ENCODE data around the gene DNAI7.

Gene DNAI7

DNA sequence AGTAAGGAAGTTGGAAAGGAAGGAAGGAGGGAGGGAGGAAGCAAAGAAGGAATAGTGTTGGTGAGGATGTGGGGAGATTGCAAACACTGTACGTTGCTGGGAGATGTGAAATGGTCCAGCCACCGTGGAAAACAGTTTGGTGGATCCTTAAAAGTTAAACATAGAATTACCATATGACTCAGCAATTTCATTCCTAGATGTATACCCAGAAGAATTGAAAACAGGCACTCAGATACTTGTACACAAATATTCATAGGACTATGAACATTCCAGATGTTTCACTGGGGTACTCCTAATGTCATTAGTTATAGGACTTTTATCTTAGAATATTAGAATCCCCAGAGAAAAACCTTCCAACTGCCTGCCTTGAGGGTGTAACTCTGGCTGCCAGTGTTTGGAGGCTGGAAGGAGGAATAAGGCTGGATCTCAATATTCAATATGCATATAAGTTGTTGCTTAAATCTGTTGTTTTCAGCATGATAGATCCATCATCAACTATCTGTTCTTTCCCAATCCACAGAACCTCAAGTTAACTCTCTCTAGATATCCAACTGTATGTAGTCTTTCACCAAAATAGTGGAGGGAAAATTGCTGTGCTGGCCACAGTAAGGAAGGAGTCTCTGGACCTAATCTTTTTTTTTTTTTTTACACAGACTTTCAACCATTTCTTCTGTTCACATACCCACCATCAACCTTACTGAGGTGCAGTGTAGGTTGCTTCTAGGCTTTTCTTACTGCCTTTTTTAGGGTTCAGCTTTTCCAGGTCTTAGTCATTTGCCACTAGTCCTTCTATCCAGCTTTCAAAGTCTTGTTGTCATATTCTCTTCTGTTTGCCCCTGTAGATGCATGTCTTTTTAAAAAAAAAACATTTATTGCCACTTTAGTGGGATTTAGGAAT, 94.5 kb downstream of the DNAI7 start:
- DNase-seq (ENCODE audit: low read depth in 2 of 2): no peak

DNA sequence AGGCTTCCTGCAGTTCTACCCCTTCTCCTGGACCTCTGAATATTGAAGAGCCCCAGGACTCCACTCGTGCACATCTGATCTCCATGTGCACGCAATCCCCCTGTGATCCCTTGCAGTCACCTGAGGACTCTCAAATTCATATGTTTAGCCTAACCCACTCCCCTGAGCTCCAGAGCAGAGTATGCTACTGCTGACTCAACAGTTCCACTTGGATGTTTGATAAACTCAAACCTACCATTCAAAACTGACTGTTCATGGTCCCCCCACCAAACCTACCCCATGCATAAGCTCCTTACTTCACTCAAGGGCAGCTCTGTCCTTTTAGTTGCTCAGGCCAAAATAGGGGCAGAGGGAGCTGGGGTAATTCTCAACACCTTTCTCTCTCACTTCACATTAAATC, 96.0 kb downstream of the DNAI7 start:
- DNase-seq (ENCODE audit: low read depth in 2 of 2): no peak

DNA sequence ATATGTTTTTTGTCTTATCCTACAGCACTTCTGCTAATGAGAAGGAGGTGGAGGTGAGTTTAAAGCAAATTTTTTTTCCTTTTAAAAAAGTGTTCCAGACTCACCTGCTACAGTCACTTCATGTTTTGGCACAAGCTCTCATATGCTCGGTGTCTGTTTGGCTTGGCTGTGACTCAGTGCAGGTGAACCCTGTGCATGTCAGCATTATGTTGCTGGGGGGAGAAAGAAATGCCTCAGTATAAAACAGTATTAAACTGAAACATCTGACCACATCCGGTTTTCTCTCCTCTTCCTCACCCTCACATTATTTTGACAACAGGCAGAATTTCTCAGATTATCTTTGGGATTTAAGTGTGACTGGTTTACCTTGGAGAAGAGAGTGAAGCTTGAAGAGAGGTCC, 105.2 kb downstream of the DNAI7 start:
- DNase-seq (ENCODE audit: low read depth in 2 of 2): no peak

DNA sequence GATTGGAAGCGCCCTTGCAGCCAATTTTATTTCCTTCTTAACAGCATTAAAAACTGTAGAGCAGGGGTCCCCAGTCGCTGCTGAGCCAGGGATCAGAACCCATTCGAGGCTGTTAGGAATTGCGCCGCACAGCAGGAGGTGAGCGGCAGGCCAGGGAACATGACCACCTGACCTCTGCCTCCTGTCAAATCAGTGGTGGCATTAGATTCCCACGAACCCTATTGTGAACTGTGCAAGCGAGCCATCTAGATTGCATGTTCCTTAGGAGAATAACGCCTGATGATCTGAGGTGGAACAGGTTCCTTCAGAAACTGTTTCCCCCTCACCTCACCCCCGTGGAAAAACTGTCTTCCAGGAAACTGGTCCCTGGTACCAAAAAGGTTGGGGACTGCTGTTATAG, 107.4 kb downstream of the DNAI7 start:
- DNase-seq (ENCODE audit: low read depth in 2 of 2): no peak

DNA sequence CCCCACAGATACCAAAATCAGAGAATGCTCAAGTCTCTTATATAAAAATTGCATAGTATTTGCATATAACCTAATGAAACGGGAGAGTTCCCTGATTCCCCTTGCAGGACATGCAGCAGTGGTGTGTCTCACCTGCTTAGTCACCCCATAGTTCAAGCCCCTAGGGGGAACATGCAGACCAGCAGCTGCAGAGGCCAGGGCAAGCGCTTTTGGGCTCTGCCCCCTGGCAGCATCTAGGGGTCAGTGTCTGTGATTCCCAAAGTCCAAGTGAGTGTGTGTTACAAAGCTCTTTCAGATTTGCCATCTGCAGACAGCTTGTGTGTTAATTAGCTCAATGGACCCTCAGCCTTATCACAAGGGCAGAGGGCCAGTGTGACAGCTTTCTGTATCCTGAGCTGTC, 110.1 kb downstream of the DNAI7 start:
- no peak for DNase-seq (ENCODE audit: low read depth in 2 of 2)

DNA sequence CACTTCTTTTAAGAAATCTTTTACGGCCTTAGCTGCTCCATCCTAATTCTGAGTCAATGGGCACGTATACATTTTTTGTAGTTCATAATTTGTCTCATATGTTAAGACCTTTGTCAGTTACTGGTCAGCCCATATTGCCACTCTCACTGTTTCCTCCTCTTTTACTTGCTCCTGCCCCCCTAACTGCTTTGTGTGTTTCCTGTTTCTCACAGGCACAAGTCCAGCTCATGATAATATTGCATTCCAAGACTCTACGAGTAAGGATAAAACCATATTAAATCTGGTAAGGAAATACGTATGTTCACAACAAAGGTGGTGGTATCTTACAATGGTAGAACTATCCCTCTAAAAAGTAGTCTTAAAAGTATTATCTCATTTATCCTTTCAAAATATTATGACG, 111.7 kb downstream of the DNAI7 start:
- no peak for DNase-seq (ENCODE audit: low read depth in 2 of 2)

DNA sequence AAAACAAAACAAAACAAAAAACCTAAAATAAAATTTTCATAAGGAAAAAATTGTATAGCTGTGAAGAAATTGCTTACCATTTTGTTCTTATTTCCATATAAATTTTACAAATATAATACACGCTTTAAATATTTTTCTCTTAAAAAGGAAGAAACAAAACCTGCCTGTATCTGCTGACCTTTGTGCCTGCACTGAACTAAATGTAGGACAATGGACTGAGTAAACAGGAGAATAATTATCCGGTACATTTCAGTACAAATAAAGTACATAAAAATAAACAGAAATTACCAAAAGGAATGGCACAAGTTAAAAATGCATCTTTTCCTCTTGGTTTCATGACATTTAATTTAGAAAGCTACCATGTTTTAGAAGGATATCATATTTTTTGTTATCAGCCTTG, 112.3 kb downstream of the DNAI7 start:
- no peak for DNase-seq (ENCODE audit: low read depth in 2 of 2)

DNA sequence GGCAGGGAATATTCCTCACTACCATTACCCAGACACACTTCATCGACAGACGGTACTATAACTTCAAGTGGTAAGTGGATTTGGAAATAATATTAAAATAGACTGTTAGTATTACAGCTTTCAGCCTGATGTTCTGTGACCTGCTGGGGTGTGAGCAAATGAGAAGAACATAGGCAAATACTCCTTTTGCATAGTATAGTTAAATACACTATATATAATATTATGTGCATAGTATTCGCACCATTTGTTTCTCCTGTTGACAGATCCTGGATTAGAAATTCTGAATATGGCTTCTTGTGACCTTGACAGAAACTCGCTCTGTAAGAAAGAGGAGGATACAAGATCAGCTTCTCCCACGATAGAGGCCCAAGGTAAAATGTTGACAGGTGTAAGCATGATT, 115.6 kb downstream of the DNAI7 start:
- no peak for DNase-seq (ENCODE audit: low read depth in 2 of 2)

DNA sequence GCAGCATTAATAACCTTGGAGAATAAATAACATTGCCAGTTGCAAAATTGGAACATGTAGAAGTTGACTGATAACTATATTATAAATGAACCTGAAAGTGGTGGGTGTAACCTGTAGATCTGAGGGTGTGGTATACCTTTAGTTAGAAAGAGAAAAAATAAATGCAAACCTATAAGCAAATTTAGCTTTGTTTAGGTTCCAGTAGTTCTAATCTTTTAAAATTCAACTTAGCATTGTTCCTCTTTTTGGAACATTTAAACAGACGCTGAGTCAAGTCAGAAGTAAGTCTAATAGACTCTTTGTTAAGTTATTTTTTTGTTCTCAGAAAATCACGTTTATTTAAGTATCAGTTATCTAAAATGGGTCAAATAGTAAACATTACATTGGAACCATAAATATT, 120.0 kb downstream of the DNAI7 start:
- no peak for DNase-seq (ENCODE audit: low read depth in 2 of 2)

DNA sequence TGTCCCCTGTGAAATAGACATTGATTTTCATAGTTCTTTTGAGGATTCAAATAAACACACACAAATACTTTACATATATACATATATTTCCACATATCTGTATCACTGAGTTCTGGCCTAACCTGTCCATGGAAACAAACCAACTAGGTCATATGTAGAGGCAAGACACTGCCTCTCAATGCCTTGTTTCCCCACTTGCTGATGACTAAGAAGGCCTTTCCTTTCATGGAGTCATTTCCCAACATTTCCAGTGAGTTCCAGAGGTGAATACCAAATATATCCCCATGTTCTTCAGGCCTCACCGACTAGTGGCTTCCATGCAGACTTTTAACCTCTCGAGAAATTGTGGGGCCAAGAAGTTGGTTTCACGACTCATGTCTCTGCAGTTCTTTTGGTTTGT, 120.8 kb downstream of the DNAI7 start:
- DNase-seq (ENCODE audit: low read depth in 2 of 2): no peak

DNA sequence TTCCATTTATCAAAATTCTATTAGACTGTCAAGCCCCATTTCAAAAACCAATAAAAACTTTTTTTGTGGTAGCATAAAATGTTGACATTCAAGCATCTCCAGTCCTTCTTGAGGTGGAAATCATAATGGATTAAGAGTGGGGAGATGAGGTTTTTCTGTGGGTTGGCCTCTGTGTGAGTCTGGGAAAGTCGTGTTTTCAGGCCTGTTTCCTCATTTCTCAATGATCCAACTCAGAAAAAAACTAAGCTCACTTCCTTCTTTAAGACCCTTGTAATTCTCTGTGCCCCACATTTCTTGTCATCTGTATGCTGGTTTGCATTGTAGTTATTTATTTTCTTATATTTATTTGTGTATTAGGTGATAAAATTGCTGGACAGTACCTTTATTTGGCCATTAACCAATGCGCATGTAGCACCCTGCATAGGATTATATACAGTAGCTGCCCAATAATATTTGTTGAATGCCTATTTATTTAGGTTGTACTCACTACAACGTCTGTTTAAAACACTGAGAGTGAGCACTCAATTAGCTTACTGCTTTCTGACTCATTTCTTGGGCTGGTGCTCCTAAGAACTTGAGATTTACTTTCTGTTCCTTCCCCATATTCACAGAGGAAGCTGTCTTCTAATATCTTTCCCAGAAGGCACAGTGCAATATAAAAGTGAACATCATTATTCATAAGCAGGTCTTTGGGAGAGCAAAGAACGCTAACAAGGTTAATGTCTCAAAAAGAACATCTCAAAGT, 121.9 kb downstream of the DNAI7 start:
- no peak for DNase-seq (ENCODE audit: low read depth in 2 of 2)

DNA sequence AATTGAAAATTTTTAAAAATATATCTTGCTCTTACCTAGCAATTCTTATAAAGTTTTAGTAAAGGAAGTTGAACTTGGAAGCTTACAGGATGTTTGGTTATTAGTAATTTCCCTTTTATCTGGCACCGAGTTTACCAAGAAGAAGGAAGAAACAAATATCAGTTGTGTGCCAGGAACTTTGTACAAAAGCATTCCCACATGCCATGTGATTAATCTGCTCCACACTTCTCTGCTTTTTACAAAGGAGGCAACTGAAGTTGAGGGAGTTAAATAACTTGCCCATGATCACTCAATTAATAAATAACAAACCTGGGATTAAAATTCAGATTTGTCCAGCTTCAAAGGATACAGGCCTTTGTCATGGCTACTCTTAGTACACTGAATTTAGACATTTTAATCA, 123.6 kb downstream of the DNAI7 start:
- DNase-seq (ENCODE audit: low read depth in 2 of 2): no peak

DNA sequence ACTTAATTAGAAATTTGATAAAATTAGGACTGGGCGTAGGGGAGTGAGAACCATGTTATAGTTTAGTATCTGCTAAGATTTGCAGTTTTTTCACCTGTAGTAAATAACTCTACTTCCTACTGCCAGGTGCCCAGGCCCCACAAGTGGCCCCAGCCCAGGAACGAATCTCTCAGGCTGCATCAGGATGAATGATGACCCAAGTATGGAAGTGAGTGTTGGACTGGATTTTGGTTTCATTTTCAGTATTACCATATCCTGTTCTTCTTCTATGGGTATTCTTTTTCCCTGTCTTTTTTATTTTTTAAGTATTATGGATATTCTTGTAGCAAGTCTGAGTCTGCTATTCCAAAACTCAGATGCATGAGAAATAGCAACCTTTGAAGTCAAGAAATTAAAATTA, 125.7 kb downstream of the DNAI7 start:
- DNase-seq (ENCODE audit: low read depth in 2 of 2): no peak

DNA sequence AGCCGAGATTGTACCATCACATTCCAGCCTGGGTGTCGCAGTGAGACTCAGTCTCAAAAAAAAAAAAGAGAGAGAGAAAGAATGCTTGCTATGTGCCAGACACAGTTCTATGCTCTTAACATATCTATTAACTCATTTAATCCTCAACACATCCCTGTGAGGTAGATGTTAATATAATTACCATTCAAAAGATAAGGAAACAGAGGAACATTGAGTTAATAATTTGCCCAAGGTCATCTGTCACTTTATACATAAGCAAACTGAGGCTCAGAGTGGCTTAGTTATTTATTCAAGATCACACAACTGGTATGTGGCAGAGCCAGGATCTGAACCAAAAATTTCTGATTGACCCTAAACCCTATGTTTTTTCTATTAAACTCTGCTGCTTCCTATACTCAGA, 129.9 kb downstream of the DNAI7 start:
- DNase-seq (ENCODE audit: low read depth in 2 of 2): no peak

DNA sequence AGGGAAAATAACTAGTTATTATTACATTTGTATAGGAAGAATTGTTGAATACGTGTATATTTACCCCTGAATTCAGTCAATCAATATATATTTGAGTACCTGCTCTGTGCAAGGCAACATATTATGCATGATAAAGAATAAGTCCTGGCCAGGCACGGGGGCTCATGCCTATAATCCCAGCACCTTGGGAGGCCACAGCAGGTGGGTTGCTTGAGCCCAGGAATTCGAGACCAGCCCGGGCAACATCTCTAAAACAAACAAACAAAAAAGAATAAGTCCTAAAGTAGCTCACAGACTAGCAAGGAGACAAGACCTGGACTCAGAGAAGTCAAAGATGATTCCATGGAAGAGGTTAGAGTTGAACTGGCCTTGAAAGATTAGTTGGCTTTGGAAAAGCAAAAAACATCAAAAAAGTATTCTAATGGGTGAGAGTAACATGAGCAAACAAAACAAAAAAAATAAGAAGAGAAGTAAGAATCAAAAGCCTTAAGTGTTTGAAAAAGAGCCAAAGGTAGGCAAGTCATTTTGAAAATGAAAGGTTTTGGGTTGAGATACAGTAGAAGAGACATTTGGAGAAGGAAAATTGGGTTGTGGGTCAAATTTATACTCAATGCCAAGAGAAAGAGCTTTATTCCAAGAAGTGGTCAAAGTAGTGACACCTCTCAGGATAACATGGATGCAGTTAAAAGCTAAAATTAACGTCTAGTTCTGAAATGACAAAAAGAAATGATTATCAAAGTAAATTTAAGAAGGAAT, 130.9 kb downstream of the DNAI7 start:
- no peak for DNase-seq (ENCODE audit: low read depth in 2 of 2)

DNA sequence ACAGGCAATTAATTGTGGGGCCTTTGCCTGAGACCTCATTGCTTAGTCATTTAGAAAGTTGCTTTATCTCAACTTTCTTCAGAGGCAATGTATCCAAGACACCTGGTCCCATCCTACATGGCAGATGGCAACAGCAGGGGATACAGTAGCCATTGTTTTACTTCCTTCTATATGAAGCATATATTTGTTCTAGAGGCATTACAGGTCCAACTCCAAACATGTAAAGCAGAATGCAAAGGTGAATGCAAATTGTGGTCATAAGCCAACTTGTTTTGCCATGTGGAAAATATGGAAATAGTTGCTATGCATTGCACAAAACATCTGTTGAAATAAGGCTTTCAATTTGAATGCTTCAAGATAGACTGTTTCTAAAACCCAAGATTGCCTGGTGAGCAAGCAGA, 136.3 kb downstream of the DNAI7 start:
- no peak for DNase-seq (ENCODE audit: low read depth in 2 of 2)
